ENCODE results near the gene TBC1D9B.
A peak's percentile ranks its signal among the peaks of the same experiment; 100 is the strongest.

Gene TBC1D9B

DNA sequence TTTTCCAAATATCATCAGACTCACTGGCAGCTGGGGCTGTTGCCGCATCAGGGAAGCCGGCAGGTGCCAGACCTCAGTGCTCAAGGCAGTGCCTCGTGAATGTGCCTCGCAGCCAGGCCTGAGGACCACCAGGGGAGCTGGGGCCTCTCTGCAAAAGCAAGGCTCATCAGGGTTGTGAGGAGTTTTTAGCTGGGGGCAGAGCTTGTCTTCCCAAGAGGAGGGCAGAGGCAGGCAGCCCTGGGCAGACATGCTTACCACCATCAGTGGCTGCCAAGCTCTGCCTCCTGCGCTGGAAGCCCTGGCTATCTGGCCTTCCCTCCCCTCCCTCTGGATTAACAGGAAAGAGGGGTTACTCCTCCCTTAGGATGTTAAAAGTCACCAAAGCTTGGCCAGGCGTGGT is 8.8 kb upstream of the TBC1D9B start:
- H3K4me3 Mint-ChIP-seq = no peak overlapping the region
- H3K4me1 Mint-ChIP-seq (ENCODE audit: low read depth) = no peaks in the 10 kb centered on the region
- H3K27ac Mint-ChIP-seq = no peak overlapping the region
- no peaks in the 10 kb centered on the region for H3K9me3 Mint-ChIP-seq
- H3K36me3 Mint-ChIP-seq (ENCODE audit: low read depth) = no peaks in the 10 kb centered on the region
- no peak for DNase-seq (ENCODE audit: low spot score)
- no peaks in the 10 kb centered on the region for H3K27me3 Mint-ChIP-seq (ENCODE audit: low read depth)

DNA sequence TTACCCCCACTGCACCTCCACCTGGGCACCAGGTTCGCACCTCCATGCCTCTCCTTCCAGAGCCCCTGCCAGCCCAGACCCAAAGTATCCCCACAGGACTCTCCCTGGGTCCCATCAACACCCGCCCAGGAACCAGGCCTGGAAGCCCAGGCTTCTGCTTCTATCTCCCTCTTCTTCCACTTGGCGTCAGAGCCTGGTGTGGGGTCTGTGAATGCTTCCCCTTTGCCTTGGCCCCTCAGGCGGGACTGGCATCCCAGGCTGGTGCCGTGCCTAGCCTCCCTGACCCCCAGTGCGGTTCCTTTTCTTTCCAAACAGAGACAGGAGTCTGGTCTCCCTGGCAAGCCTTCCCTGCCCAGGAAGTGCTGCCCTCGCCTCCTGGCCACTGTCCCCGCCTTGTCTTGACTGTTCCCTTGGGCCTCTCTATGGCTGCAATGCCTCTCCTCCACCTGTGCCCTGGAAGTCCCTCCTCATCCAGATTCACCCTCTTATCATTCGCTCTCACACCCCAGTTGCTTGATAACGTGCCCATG is 7.8 kb upstream of the TBC1D9B start:
- H3K9me3 Mint-ChIP-seq = no peaks in the 10 kb centered on the region
- no peaks in the 10 kb centered on the region for H3K4me1 Mint-ChIP-seq (ENCODE audit: low read depth)
- H3K27me3 Mint-ChIP-seq (ENCODE audit: low read depth) = no peaks in the 10 kb centered on the region
- no peaks in the 10 kb centered on the region for H3K36me3 Mint-ChIP-seq (ENCODE audit: low read depth)
- H3K4me3 Mint-ChIP-seq = no peak overlapping the region
- DNase-seq (ENCODE audit: low spot score) = no peak
- no peak overlapping the region for H3K27ac Mint-ChIP-seq

DNA sequence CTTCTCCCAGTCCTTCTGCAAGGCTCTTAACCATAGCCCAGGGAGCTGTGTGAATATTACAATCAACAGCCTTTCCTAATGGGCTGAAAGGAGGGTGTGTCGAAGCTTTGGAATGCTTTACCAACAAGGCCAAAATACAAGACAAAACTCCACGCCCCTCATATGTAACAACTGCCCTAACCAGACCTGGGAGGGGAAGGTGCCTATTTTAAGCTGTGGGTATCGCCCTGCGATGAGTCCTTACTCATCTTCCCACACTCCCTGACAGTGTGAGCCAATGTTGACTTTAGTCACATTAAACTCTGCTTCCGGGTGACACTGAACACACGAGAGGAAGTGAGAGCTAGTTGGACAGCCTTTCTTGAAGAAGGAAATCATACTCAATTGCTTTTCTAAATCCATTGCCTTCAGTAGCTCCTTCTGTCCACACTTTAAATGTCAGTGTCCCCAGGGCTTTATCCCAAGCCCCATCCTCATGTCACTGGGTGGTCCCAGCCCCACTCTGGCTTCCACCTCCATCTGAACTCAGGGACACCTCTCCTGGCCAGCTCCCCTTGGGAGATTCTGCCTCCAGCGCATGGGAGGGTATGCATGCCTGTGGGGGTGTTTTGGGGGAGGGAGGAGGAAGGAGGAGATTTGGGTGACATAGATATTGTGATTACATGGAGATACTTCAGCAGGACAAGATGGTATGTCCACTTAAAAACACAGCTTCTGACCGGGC is 6.5 kb upstream of the TBC1D9B start:
- H3K4me3 Mint-ChIP-seq = no peak overlapping the region

GRCh38 chr5:179913461-179913860 is 5.8 kb upstream of the TBC1D9B start:
- no peaks in the 10 kb centered on the region for H3K9me3 Mint-ChIP-seq
- no peak overlapping the region for H3K27ac Mint-ChIP-seq
- DNase-seq (ENCODE audit: low spot score) = no peak
- H3K36me3 Mint-ChIP-seq (ENCODE audit: low read depth) = no peaks in the 10 kb centered on the region
- H3K4me3 Mint-ChIP-seq = no peak overlapping the region
- H3K4me1 Mint-ChIP-seq (ENCODE audit: low read depth) = no peaks in the 10 kb centered on the region
- no peaks in the 10 kb centered on the region for H3K27me3 Mint-ChIP-seq (ENCODE audit: low read depth)

More for the DNA sequence above, 6.5 kb upstream of the TBC1D9B start:
- DNase-seq (ENCODE audit: low spot score) = no peak
- Mint-ChIP-seq H3K27me3 (ENCODE audit: low read depth) (no peaks in the 10 kb centered on the region), H3K36me3 (ENCODE audit: low read depth) (no peaks in the 10 kb centered on the region), H3K9me3 (no peaks in the 10 kb centered on the region), H3K4me1 (ENCODE audit: low read depth) (no peaks in the 10 kb centered on the region), H3K27ac (no peak overlapping the region)

DNA sequence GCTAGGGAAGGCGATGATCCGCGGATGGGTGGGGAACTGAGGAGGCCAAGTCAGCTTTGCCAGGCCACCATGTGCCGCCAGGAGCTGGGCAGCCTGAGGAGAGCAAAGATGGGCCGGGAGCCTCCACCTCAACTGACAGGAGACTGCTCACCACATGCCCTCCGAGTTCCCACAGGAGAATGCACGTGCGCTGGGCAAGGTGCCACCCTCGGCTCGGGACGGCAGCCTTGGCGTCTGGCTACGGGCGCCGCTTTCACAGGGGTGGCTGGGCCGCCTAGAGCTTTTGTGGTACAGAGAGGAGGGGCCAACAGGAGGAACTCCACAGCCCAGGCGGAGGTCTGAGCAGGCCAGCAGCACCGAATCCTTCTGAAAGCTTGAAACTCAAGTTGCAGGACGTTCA is 5.3 kb upstream of the TBC1D9B start:
- Mint-ChIP-seq H3K27me3 (ENCODE audit: low read depth) (no peaks in the 10 kb centered on the region), H3K4me3 (no peak overlapping the region), H3K36me3 (ENCODE audit: low read depth) (no peaks in the 10 kb centered on the region), H3K27ac (no peak overlapping the region), H3K9me3 (no peaks in the 10 kb centered on the region), H3K4me1 (ENCODE audit: low read depth) (no peaks in the 10 kb centered on the region)
- no peak for DNase-seq (ENCODE audit: low spot score)

DNA sequence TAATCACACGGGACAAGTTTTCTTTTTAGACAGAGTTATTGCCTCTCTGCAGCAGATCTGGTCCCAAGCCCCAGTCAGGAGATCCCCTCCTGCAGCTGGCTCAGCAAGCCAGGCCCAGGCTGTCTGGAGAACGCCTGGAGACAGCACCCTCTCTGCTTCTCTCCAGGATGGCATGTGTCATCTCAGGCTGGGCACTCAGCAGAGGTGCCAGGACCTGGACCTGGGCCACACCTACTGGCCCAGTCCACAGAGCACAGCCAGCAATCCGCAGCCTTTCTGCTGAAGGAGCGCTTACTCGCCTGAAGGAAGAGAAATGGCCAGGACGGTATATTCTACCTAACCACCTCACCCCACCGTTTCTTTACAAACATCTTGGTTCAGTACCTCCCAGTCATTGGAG is 4.7 kb upstream of the TBC1D9B start:
- Mint-ChIP-seq H3K4me1 (ENCODE audit: low read depth) (no peaks in the 10 kb centered on the region), H3K27me3 (ENCODE audit: low read depth) (no peaks in the 10 kb centered on the region), H3K36me3 (ENCODE audit: low read depth) (no peaks in the 10 kb centered on the region), H3K27ac (no peak overlapping the region), H3K4me3 (no peak overlapping the region), H3K9me3 (no peaks in the 10 kb centered on the region)
- DNase-seq (ENCODE audit: low spot score) = no peak

DNA sequence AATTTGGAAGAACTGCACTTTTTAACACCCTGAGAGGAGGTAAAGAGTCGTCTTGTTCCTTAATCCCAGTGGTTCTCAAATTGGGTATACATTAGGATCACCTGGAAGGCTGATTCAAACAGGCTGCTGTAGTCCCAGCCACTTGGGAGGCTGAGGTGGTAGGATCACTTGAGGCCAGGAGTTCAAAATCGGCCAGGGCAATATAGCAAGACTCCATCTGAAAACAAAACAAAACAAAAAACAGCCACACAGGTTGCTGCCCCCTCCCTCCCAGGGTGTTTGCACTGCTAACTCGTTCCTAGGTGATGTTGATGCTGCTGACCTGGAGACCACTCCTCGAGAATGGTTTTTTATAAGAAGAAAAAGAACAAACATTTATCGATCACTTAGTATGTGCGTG is 1.5 kb upstream of the TBC1D9B start:
- Mint-ChIP-seq H3K27me3 (ENCODE audit: low read depth) (no peaks in the 10 kb centered on the region), H3K36me3 (ENCODE audit: low read depth) (peaks cover 7% of the 10 kb centered on the region), H3K4me1 (ENCODE audit: low read depth) (peaks cover 10% of the 10 kb centered on the region), H3K9me3 (no peaks in the 10 kb centered on the region), H3K4me3 (peak overlapping the region; percentile 8), H3K27ac (no peak overlapping the region)
- DNase-seq (ENCODE audit: low spot score) = no peak

DNA sequence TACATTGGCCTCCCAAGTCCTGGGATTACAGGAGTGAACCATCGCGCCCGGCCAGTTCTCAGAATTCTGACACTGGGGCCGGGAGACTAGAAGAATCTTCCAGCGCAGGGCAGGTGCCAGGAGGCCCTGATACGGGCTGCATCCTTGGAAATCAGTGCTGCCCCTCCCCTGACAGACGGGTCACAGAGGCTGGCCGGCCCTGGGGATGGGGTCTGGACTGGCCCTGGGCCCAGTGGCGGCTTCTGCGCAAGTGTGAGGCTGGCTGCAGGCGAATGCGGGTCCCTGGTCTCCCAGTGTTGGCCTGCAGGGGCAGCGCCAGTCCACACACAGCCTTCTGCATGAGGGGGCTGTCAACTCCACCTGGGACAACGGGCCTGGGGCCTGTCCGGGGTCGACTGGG is 831 bp upstream of the TBC1D9B start:
- peaks cover 10% of the 10 kb centered on the region for H3K4me1 Mint-ChIP-seq (ENCODE audit: low read depth)

GRCh38 chr5:179906795-179907555 is 722 bp downstream of the TBC1D9B start:
- Mint-ChIP-seq H3K4me1 (ENCODE audit: low read depth) (peaks cover 10% of the 10 kb centered on the region), H3K27ac (peak overlapping the region; percentile 80), H3K9me3 (no peaks in the 10 kb centered on the region), H3K4me3 (peak overlapping the region; percentile 85), H3K36me3 (ENCODE audit: low read depth) (peaks cover 13% of the 10 kb centered on the region), H3K27me3 (ENCODE audit: low read depth) (no peaks in the 10 kb centered on the region)
- no peak for DNase-seq (ENCODE audit: low spot score)

More for the DNA sequence above, 831 bp upstream of the TBC1D9B start:
- Mint-ChIP-seq H3K27me3 (ENCODE audit: low read depth) (no peaks in the 10 kb centered on the region), H3K4me3 (peak overlapping the region; percentile 8), H3K27ac (no peak overlapping the region), H3K36me3 (ENCODE audit: low read depth) (peaks cover 10% of the 10 kb centered on the region), H3K9me3 (no peaks in the 10 kb centered on the region)
- DNase-seq (ENCODE audit: low spot score) = no peak

- Mint-ChIP-seq H3K27me3 (ENCODE audit: low read depth) (no peaks in the 10 kb centered on the region), H3K9me3 (no peaks in the 10 kb centered on the region), H3K4me1 (ENCODE audit: low read depth) (peaks cover 10% of the 10 kb centered on the region), H3K27ac (no peak overlapping the region), H3K4me3 (peak overlapping the region; percentile 85), H3K36me3 (ENCODE audit: low read depth) (peaks cover 13% of the 10 kb centered on the region)
- DNase-seq (ENCODE audit: low spot score) = no peak
Measured at GRCh38 chr5:179906294-179906794, 1.4 kb downstream of the TBC1D9B start.

GRCh38 chr5:179905161-179905560 is 2.5 kb downstream of the TBC1D9B start:
- Mint-ChIP-seq H3K27me3 (ENCODE audit: low read depth) (no peaks in the 10 kb centered on the region), H3K4me3 (no peak overlapping the region), H3K4me1 (ENCODE audit: low read depth) (peaks cover 10% of the 10 kb centered on the region), H3K27ac (peak overlapping the region; percentile 7), H3K9me3 (no peaks in the 10 kb centered on the region), H3K36me3 (ENCODE audit: low read depth) (peaks cover 13% of the 10 kb centered on the region)
- no peak for DNase-seq (ENCODE audit: low spot score)

DNA sequence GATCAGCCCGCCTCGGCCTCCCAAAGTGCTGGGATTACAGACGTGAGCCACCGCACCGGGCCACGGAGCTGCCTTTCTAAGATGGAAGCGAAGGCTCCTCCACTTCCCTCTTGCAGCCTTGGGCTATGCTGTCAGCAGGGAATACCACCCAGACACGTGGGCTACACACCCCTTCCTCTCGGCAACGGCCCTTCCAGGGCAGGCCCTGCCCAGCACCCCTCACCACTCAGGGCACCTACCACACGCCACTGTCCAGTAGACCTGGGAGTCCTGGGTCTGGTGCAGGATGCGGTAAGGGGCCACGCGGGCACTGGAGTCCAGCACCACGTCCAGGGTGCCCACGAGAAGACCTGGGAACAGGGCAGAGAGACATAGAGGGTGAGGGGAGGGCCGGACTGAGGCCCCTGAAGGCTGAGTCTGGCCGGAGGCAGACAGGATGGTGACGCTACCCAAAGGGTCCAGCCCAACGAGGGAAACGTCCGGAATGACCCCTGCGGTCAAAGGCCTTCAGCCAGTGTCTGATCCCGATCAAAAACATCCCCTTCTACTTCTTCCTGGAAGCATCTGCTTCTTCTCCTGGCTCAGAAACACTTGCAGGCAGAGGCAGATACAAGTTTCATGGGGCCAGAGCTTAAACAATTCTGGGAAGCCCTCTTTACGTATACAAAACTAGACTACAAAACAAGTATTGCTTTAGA is 3.1 kb downstream of the TBC1D9B start:
- Mint-ChIP-seq H3K9me3 (no peaks in the 10 kb centered on the region), H3K27me3 (ENCODE audit: low read depth) (no peaks in the 10 kb centered on the region), H3K4me3 (no peak overlapping the region), H3K4me1 (ENCODE audit: low read depth) (peaks cover 10% of the 10 kb centered on the region), H3K36me3 (ENCODE audit: low read depth) (peaks cover 16% of the 10 kb centered on the region), H3K27ac (peak overlapping the region; percentile 7)
- no peak for DNase-seq (ENCODE audit: low spot score)

DNA sequence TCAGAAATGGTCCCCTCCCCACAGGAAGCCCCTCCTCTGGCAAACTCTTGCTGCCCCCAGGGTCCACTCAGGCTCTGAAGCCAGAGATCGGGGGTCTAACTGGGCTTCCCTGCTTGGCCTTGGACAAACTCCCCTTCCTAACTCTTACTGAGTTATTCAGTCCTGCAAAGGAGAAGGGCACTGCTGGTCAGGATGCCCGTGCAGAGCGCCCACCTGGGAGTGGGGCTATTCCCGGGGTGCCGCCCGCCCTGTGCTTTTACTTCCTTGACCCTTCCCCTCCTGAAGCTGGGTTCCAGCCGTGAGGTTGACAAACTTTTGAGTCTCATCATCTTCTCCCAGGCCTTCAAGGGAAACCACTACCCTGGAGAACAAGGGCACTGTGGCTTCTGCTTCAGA is 4.9 kb downstream of the TBC1D9B start:
- Mint-ChIP-seq H3K9me3 (no peaks in the 10 kb centered on the region), H3K4me3 (no peak overlapping the region), H3K36me3 (ENCODE audit: low read depth) (peaks cover 26% of the 10 kb centered on the region), H3K27ac (no peak overlapping the region), H3K27me3 (ENCODE audit: low read depth) (no peaks in the 10 kb centered on the region), H3K4me1 (ENCODE audit: low read depth) (peaks cover 10% of the 10 kb centered on the region)
- no peak for DNase-seq (ENCODE audit: low spot score)

All from T-helper 2 cell treated with Interferon-gamma antibody and Interleukin-4, amounts not matched to agents 5 μg/mL and 100 μg/mL, for 36 hours (primary cell).